Measurements from ENCODE around the gene NME3. TPM values are rescaled to one million over a fixed set of nuclear protein-coding genes. Genes with fewer than 3 reads are reported as not detected.

Gene NME3
- total RNA-seq (2014; rRNA removed): 66.9 and 70.3 TPM in 2 replicates
- Bru-seq, nascent RNA: percentile 64 among the genes with signal in this experiment
- percentile 70 among the genes with signal in this experiment for BruChase-seq, experiment 1, labeled RNA remaining after a 6-hour chase
- BruChase-seq, experiment 2, labeled RNA remaining after a 2-hour chase: percentile 69 among the genes with signal in this experiment
- long read RNA-seq, transcript NME3-209 (4 exons, 913 nt): minor isoform, 5 of 96 reads
- long read RNA-seq, transcript NME3-201 (5 exons, 1,069 nt): major isoform, 30 of 96 reads
- long read RNA-seq, transcript NME3-202 (3 exons, 1,014 nt): minor isoform, 5 of 96 reads
- long read RNA-seq, transcript NME3-204 (4 exons, 920 nt): minor isoform, 13 of 96 reads
- long read RNA-seq, partial matches to known transcripts: 2 of 96 reads
- long read RNA-seq, other reads (novel, unspliced or antisense): 37 of 96 reads

- intact Hi-C loops (cut with micrococcal nuclease): loop anchor here (5.0 kb wide), 1 partner anchor 94 kb away; the partner anchor contains the start of gene JPT2
- Histone ChIP-seq H3K27me3 (ENCODE audit: low read length) (no peaks in the 10 kb centered on the region), H3F3A (ENCODE audit: low read length, unreplicated experiment) (no peaks in the 10 kb centered on the region), H3K9me2 (replicated peaks; ENCODE audit: low read length) (no peaks in the 10 kb centered on the region), H3K9me3 (ENCODE audit: low read length) (no peaks in the 10 kb centered on the region), H3K36me3 (ENCODE audit: low read depth, low read length) (no peaks in the 10 kb centered on the region), H4K20me1 (ENCODE audit: low read length) (peaks cover 3% of the 10 kb centered on the region; the same call in 1 of the 2 replicates), H3K4me3 (ENCODE audit: low read length) (peak within 1 kb of the TSS; percentile 86), H3K4me2 (ENCODE audit: low read length) (peak within 1 kb of the TSS; percentile 100), H3K9ac (ENCODE audit: low read length) (peak within 1 kb of the TSS; percentile 93), H3K27ac (ENCODE audit: low read length) (peak within 1 kb of the TSS; percentile 65), H3K79me2 (ENCODE audit: low read length) (peaks cover 34% of the 10 kb centered on the region), H2AFZ (ENCODE audit: low read length) (0 out of 2 replicates have a peak within 1 kb of the TSS, but pooled peaks have one; percentile 64), H3K4me1 (ENCODE audit: insufficient read depth, low read length) (peaks cover 12% of the 10 kb centered on the region; the same call in 1 of the 2 replicates)
- BruUV-seq (replicated peaks): no TSS peak
- peak; percentile 58 for DNase-seq
- ATAC-seq: peak; percentile 32
- POLR2A ChIA-PET (ENCODE audit: unreplicated experiment): interaction anchor here (0.5 kb wide), 1 partner anchor 25 kb away, joined by 3 read pairs; no protein-coding TSS in a partner anchor
- CTCF ChIA-PET: no interaction called here
- TF ChIP-seq EZH2 (IDR thresholded peaks at IDR 0.05; ENCODE audit: low read length, unreplicated experiment): no peak
- no peak for TF ChIP-seq CTCF (conservative IDR thresholded peaks at IDR 0.05; ENCODE audit: low read depth, low read length)
Measured at GRCh38 chr16:1771188-1771863, at the start of gene NME3. Gene NME3, minus strand, starts transcription at chr16:1771543. Its CDS starts 9 bp downstream, at chr16:1771534.

GRCh38 chr16:1820946-1821290 is 49.6 kb upstream of the NME3 start:
- peaks cover 4% of the 10 kb centered on the region; the same call in 1 of the 2 replicates for H3K36me3 ChIP-seq (ENCODE audit: low read depth, low read length)
- H3K79me2 ChIP-seq (ENCODE audit: low read length): peaks cover 15% of the 10 kb centered on the region
- H3K9me2 ChIP-seq (replicated peaks; ENCODE audit: low read length): no peaks in the 10 kb centered on the region
- ChIA-PET CTCF (interaction anchor here (0.6 kb wide), 1 partner anchor 112 kb away, joined by 3 read pairs; no protein-coding TSS in a partner anchor), POLR2A (ENCODE audit: unreplicated experiment) (no interaction called here)
- H4K20me1 ChIP-seq (ENCODE audit: low read length): no peaks in the 10 kb centered on the region
- H3K4me3 ChIP-seq (ENCODE audit: low read length): no peak overlapping the region
- H3K27me3 ChIP-seq (ENCODE audit: low read length): no peaks in the 10 kb centered on the region
- peaks cover 5% of the 10 kb centered on the region; the same call in 1 of the 2 replicates for H3K4me1 ChIP-seq (ENCODE audit: insufficient read depth, low read length)
- no peak overlapping the region for H3K27ac ChIP-seq (ENCODE audit: low read length)
- H3K4me2 ChIP-seq (ENCODE audit: low read length): no peak overlapping the region
- ATAC-seq (no peak), DNase-seq (no peak)
- no peak overlapping the region for H2AFZ ChIP-seq (ENCODE audit: low read length)
- H3K9me3 ChIP-seq (ENCODE audit: low read length): no peaks in the 10 kb centered on the region
- no peak overlapping the region for H3K9ac ChIP-seq (ENCODE audit: low read length)
- TF ChIP-seq EZH2phosphoT487 (IDR thresholded peaks at IDR 0.05; ENCODE audit: borderline replicate concordance, low read length) (no peak), CTCF (conservative IDR thresholded peaks at IDR 0.05; ENCODE audit: low read depth, low read length) (no peak), EZH2 (IDR thresholded peaks at IDR 0.05; ENCODE audit: low read length, unreplicated experiment) (no peak)
- intact Hi-C loops (cut with micrococcal nuclease): no loop called here
- H3F3A ChIP-seq (ENCODE audit: low read length, unreplicated experiment): no peaks in the 10 kb centered on the region
- BruUV-seq (replicated peaks): no TSS peak
